IMR-90 (cell line): ENCODE measurements around the gene GAPT.

Source experiments
- CEBPB ChIP-seq: IDR thresholded peaks from 2 replicates; pipeline ENCODE4 v1.6.1; 2012; ENCODE audit warnings: low read depth, low read length, improper control_type of control experiment
- CTCF ChIP-seq: conservative IDR thresholded peaks from 2 replicates; pipeline ENCODE4 v1.5.1; 2012; ENCODE audit warnings: mild to moderate bottlenecking, low read depth, low read length, improper control_type of control experiment
- FOS ChIP-seq: fragments of 150-350 bp; IDR thresholded peaks from 2 replicates; pipeline ENCODE4 v1.6.1; 2016; ENCODE audit warnings: low read depth, low read length
- MAZ ChIP-seq: IDR thresholded peaks from 2 replicates; pipeline ENCODE4 v1.6.1; 2012; ENCODE audit warnings: low read depth, mild to moderate bottlenecking, low read length, improper control_type of control experiment, moderate library complexity, borderline replicate concordance
- MXI1 ChIP-seq: IDR thresholded peaks from 2 replicates; pipeline ENCODE4 v1.6.1; 2012; ENCODE audit warnings: low read depth, mild to moderate bottlenecking, low read length, moderate library complexity, borderline replicate concordance
- POLR2A ChIP-seq: IDR thresholded peaks from 2 replicates; pipeline ENCODE4 v1.6.1; 2012; ENCODE audit warnings: mild to moderate bottlenecking, low read depth, low read length
- RAD21 ChIP-seq: IDR thresholded peaks from 2 replicates; pipeline ENCODE4 v1.6.1; 2012; ENCODE audit warnings: low read length, improper control_type of control experiment
- RCOR1 ChIP-seq: IDR thresholded peaks from 2 replicates; pipeline ENCODE4 v1.6.1; 2012; ENCODE audit warnings: mild to moderate bottlenecking, low read length, improper control_type of control experiment; ENCODE audit not compliant: insufficient replicate concordance
- RFX5 ChIP-seq: IDR thresholded peaks from 2 replicates; pipeline ENCODE4 v1.8.0; 2012; ENCODE audit warnings: low read depth, mild to moderate bottlenecking, low read length, moderate library complexity
- USF2 ChIP-seq: fragments of 150-350 bp; IDR thresholded peaks from 2 replicates; pipeline ENCODE4 v1.6.1; 2017; ENCODE audit warnings: mild to moderate bottlenecking, antibody characterized with exemption, low read length, low read depth

GRCh38 chr5:58447226-58447625, 44.0 kb upstream of the GAPT start:
- no peak for TF ChIP-seq CTCF
- TF ChIP-seq RAD21 = no peak
- no peak for TF ChIP-seq USF2
- no peak for TF ChIP-seq POLR2A
- TF ChIP-seq CEBPB = no peak
- no peak for TF ChIP-seq RCOR1
- TF ChIP-seq MAZ = no peak
- TF ChIP-seq FOS = no peak
- TF ChIP-seq RFX5 = no peak
- no peak for TF ChIP-seq MXI1
